AG09309 (cell line): Measurements from ENCODE around the gene IL36G.

Experiments used
- DNase-seq: peaks from one replicate; pipeline ENCODE4 v3.0.0-alpha.2; 2010; ENCODE audit warnings: low read depth
- H3K4me3 ChIP-seq: 2 replicates; pipeline ENCODE4 v1.5.1; 2011; ENCODE audit warnings: mild to moderate bottlenecking, low read depth, low read length, moderate library complexity; ENCODE audit not compliant: control insufficient read depth
- CTCF ChIP-seq: IDR thresholded peaks from 2 replicates; pipeline ENCODE4 v1.5.1; 2011; ENCODE audit warnings: mild to moderate bottlenecking, low read depth, low read length, inconsistent platforms; ENCODE audit not compliant: insufficient read depth, control insufficient read depth; ENCODE audit errors: missing control alignments

Gene IL36G

GRCh38 chr2:112941753-112942653 lies 35.8 kb upstream of the IL36G start:
- peak; percentile 99 for TF ChIP-seq CTCF
- peak; percentile 28 for DNase-seq
- no peak overlapping the region for H3K4me3 ChIP-seq

DNA sequence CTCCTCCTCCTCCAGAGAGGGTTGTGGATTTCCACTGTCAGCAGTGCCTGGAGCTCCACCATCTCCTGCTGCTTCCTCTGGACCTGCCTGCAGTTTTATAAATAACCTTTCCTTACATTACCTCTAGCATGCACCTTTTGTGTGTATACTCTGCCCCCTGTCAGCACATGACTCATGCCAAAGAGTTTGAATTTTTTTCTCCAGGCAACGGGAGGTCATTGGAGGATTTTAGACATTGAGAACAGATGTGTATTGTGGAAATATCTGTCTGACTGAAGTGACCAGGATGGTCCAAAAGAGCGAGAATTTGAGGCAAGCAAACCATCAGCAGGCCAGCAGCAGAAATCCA lies 35.2 kb upstream of the IL36G start:
- TF ChIP-seq CTCF, result no peak

GRCh38 chr2:112944971-112945370 lies 32.8 kb upstream of the IL36G start:
- H3K4me3 ChIP-seq, result no peak overlapping the region
- TF ChIP-seq CTCF, result no peak
- DNase-seq, result no peak

More for the DNA sequence above, 35.2 kb upstream of the IL36G start:
- DNase-seq, result no peak
- H3K4me3 ChIP-seq, result no peak overlapping the region

GRCh38 chr2:112946086-112946485 lies 31.7 kb upstream of the IL36G start:
- TF ChIP-seq CTCF, result no peak
- DNase-seq, result no peak
- no peak overlapping the region for H3K4me3 ChIP-seq

GRCh38 chr2:112947374-112947773 lies 30.4 kb upstream of the IL36G start:
- DNase-seq, result no peak
- H3K4me3 ChIP-seq, result no peak overlapping the region
- TF ChIP-seq CTCF, result no peak

GRCh38 chr2:112949456-112949855 lies 28.4 kb upstream of the IL36G start:
- TF ChIP-seq CTCF, result no peak
- DNase-seq, result no peak
- H3K4me3 ChIP-seq, result no peak overlapping the region
